SK-N-SH (cell line): ENCODE results near the gene SPSB4.

Experiments used
- CTCF ChIP-seq: fragments of 200-600 bp; sonication (generic); IDR thresholded peaks from 2 replicates; pipeline ENCODE4 v1.6.1; 2017; ENCODE audit warnings: antibody characterized with exemption, mild to moderate bottlenecking, moderate library complexity
- EZH2phosphoT487 ChIP-seq: fragments of 200-600 bp; sonication (generic); IDR thresholded peaks from 2 replicates; pipeline ENCODE4 v1.6.1; 2017; ENCODE audit warnings: low read depth, mixed run types, mild to moderate bottlenecking, antibody characterized with exemption, moderate library complexity, borderline replicate concordance
- GABPA ChIP-seq: IDR thresholded peaks from 2 replicates; pipeline ENCODE4 v1.4.0; 2012; ENCODE audit warnings: low read depth, mild to moderate bottlenecking
- POLR2AphosphoS5 ChIP-seq: IDR thresholded peaks from 2 replicates; pipeline ENCODE4 v1.6.1; 2012; ENCODE audit warnings: low read depth, low read length
- RCOR1 ChIP-seq: fragments of 150-350 bp; IDR thresholded peaks from 2 replicates; pipeline ENCODE4 v1.6.1; 2017; ENCODE audit warnings: antibody characterized with exemption, low read length
- SMC3 ChIP-seq: IDR thresholded peaks from 2 replicates; pipeline ENCODE4 v1.6.1; 2012; ENCODE audit warnings: low read depth, low read length, improper control_type of control experiment
- TEAD4 ChIP-seq: IDR thresholded peaks from 2 replicates; pipeline ENCODE4 v1.4.0; 2012; ENCODE audit warnings: mild to moderate bottlenecking, borderline replicate concordance; ENCODE audit not compliant: insufficient read depth

DNA sequence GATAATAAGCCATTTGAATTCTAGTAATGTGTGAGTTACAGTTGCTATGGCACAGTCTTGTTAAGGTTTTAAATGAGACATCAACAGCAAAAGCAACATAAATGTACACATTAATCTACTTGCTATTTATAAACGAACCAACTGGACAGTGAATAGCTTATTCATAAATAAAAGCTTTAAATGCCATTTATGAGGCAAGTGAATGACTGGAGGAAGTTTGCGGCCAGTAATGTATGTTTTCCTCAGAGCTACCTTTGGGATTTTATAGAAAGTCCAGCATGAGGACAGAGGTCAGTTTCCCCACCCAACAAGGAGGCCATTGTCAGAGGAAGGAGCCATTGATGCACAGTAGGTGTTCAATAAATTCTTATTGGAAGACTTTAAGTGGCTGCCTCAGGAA is 132.5 kb downstream of the SPSB4 start:
- TF ChIP-seq RCOR1 (no peak), POLR2AphosphoS5 (no peak), TEAD4 (no peak), CTCF (no peak), SMC3 (no peak), EZH2phosphoT487 (no peak), GABPA (no peak)
